Calu3 (cell line): ENCODE results near the gene NOBOX. TPM values are rescaled to one million over a fixed set of nuclear protein-coding genes. Genes with fewer than 3 reads are reported as not detected.

Experiments
- BruUV-seq: library from RNA; stranded (reverse); fragments of 400-500 nt; replicated peaks from 2 replicates; lab custom pipeline; 2021; lab: Mats Ljungman, UMichigan
- CTCF ChIA-PET: fragments of 300-600 bp; sonication (Branson Sonifier 250); formaldehyde crosslinking; loops from one replicate; lab custom pipeline; 2022; ENCODE audit warnings: antibody characterized with exemption; lab: Charles Lee
- DNase-seq: peaks from one replicate; pipeline ENCODE4 v3.0.0; 2022
- H3K27ac Mint-ChIP-seq: one replicate; pipeline ENCODE4 v1.8.0; 2022; ENCODE audit warnings: mixed read lengths; ENCODE audit not compliant: unreplicated experiment
- H3K27me3 Mint-ChIP-seq: one replicate; pipeline ENCODE4 v1.8.0; 2022; ENCODE audit warnings: mixed read lengths; ENCODE audit not compliant: unreplicated experiment
- H3K36me3 Mint-ChIP-seq: one replicate; pipeline ENCODE4 v1.8.0; 2022; ENCODE audit warnings: mild to moderate bottlenecking, moderate library complexity, mixed read lengths; ENCODE audit not compliant: insufficient read depth, unreplicated experiment
- H3K4me1 Mint-ChIP-seq: one replicate; pipeline ENCODE4 v1.8.0; 2022; ENCODE audit warnings: mild to moderate bottlenecking, low read depth, mixed read lengths; ENCODE audit not compliant: unreplicated experiment
- H3K4me3 Mint-ChIP-seq: one replicate; pipeline ENCODE4 v1.8.0; 2022; ENCODE audit warnings: mild to moderate bottlenecking, low read depth, moderate library complexity, mixed read lengths; ENCODE audit not compliant: unreplicated experiment
- H3K9me3 Mint-ChIP-seq: one replicate; pipeline ENCODE4 v1.8.0; 2022; ENCODE audit warnings: low read depth, mixed read lengths; ENCODE audit not compliant: unreplicated experiment
- CTCF ChIP-seq: fragments of 200-600 bp; IDR thresholded peaks from one replicate; pipeline ENCODE4 v1.8.0; 2022; ENCODE audit warnings: antibody characterized with exemption; ENCODE audit not compliant: unreplicated experiment
- intact Hi-C: fragments of 100-400 bp; cut with micrococcal nuclease; formaldehyde crosslinking; loops from one replicate; pipeline ENCODE4 v1.10.0; 2022; ENCODE audit not compliant: unreplicated experiment
- total RNA-seq: library from RNA; stranded (reverse); gene quantifications from 2 replicates; pipeline ENCODE4 v1.2.3, GENCODE V29; 2022

The NOBOX gene
- total RNA-seq, 1 experiment from 2014 or later = not detected

GRCh38 chr7:144397086-144397485 lies 6.4 kb downstream of the NOBOX start:
- no peak overlapping the region for H3K27ac Mint-ChIP-seq
- intact Hi-C loops = no loop called here
- BruUV-seq = no TSS peak
- H3K4me1 Mint-ChIP-seq = no peaks in the 10 kb centered on the region
- no peak for TF ChIP-seq CTCF
- no peak overlapping the region for H3K4me3 Mint-ChIP-seq
- H3K9me3 Mint-ChIP-seq = no peaks in the 10 kb centered on the region
- H3K36me3 Mint-ChIP-seq = no peaks in the 10 kb centered on the region
- H3K27me3 Mint-ChIP-seq = peaks cover 73% of the 10 kb centered on the region
- CTCF ChIA-PET = no interaction called here
- DNase-seq = no peak

GRCh38 chr7:144391823-144392255 lies 11.7 kb downstream of the NOBOX start:
- intact Hi-C loops = loop anchor here (2.0 kb wide), 1 partner anchor 45 kb away; no protein-coding TSS in a partner anchor
- DNase-seq = no peak
- Mint-ChIP-seq H3K36me3 (peaks cover 6% of the 10 kb centered on the region), H3K9me3 (no peaks in the 10 kb centered on the region), H3K4me1 (peaks cover 33% of the 10 kb centered on the region), H3K4me3 (no peak overlapping the region), H3K27me3 (peaks cover 21% of the 10 kb centered on the region), H3K27ac (no peak overlapping the region)
- peak; percentile 47 for TF ChIP-seq CTCF
- CTCF ChIA-PET = interaction anchor here (0.7 to 1.0 kb wide), 6 partner anchors 10 to 264 kb away, joined by 3 to 8 read pairs (median 6); no protein-coding TSS in a partner anchor
- BruUV-seq = no TSS peak

- peaks cover 40% of the 10 kb centered on the region for H3K4me1 Mint-ChIP-seq
- CTCF ChIA-PET = no interaction called here
- H3K4me3 Mint-ChIP-seq = no peak overlapping the region
- TF ChIP-seq CTCF = no peak
- H3K27ac Mint-ChIP-seq = no peak overlapping the region
- peaks cover 6% of the 10 kb centered on the region for H3K36me3 Mint-ChIP-seq
- no peaks in the 10 kb centered on the region for H3K9me3 Mint-ChIP-seq
- intact Hi-C loops = no loop called here
- DNase-seq = no peak
- BruUV-seq = no TSS peak
- peaks cover 13% of the 10 kb centered on the region for H3K27me3 Mint-ChIP-seq
Observed at GRCh38 chr7:144391014-144391413, 12.5 kb downstream of the NOBOX start.

- Mint-ChIP-seq H3K27me3 (peaks cover 7% of the 10 kb centered on the region), H3K4me3 (no peak overlapping the region), H3K4me1 (peaks cover 42% of the 10 kb centered on the region), H3K36me3 (peaks cover 6% of the 10 kb centered on the region), H3K27ac (no peak overlapping the region), H3K9me3 (no peaks in the 10 kb centered on the region)
- no peak for TF ChIP-seq CTCF
- CTCF ChIA-PET = no interaction called here
- intact Hi-C loops = no loop called here
- no peak for DNase-seq
- BruUV-seq = no TSS peak
Observed at GRCh38 chr7:144390481-144390880, 13.0 kb downstream of the NOBOX start.
